ENCODE measurements around the gene GNPDA1. TPM values are rescaled to one million over a fixed set of nuclear protein-coding genes. Genes with fewer than 3 reads are reported as not detected.

Gene GNPDA1
- total and polyA plus RNA-seq, 9 of the 15 experiments (the other 6 are each of a cell fraction or from before 2014, with no cell fraction given): 14.1 to 145 (median 52.2) TPM

DNA sequence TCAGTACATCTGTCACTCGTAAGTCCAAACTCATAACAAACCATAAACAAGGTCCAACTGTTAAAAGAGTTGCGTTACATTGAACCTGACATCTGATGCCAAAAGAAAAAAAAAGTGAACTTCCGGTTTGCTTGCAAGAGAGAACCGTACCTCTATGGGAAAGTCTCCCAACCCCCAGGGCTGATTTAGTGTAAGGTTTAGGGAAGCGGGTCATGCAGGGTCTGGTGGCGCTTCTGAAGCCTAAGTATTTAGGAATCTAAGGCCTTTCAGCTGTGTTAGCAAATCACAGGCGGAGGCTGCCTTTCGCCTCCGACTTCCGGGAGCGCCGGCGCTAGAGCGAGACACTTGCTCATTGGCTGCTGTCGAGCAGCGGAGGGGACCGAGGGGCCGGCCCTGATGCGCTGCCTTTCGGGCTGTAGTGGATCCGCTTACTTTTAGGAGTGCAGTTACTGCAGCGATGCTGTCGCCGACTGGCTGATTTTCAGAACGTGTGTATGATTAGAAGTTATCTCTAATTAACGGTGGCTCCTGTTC lies 12.0 kb upstream of the GNPDA1 start (continued):
- TF ChIP-seq POLR2B (IDR thresholded peaks at IDR 0.05; ENCODE audit: low read depth, partially characterized antibody) (peak; percentile 63), NFRKB (IDR thresholded peaks at IDR 0.05; ENCODE audit: low read depth) (peak; percentile 66; the same call in 1 of the 2 replicates), CXXC5 (CRISPR knock-in tag; IDR thresholded peaks at IDR 0.05) (peak; percentile 89), GABPA (tag; conservative IDR thresholded peaks at IDR 0.05; ENCODE audit: low read depth) (peak; percentile 93), POLR2H (tag; IDR thresholded peaks at IDR 0.05; ENCODE audit: low read depth) (peak; percentile 78), BRD4 (IDR thresholded peaks at IDR 0.05) (0 out of 2 replicates have a peak, but pooled peaks have one; percentile 54), ATF1 (CRISPR knock-in tag; IDR thresholded peaks at IDR 0.05) (no peak), ATF1 (tag; IDR thresholded peaks at IDR 0.05) (peak; percentile 80), TAF1 (IDR thresholded peaks at IDR 0.05; ENCODE audit: control insufficient read depth, extremely low read depth, insufficient read depth, low read length, severe bottlenecking) (peak; percentile 62), NR2C1 (IDR thresholded peaks at IDR 0.05) (no peak), NR2C1 (tag; IDR thresholded peaks at IDR 0.05) (no peak), PHF8 (IDR thresholded peaks at IDR 0.05; ENCODE audit: borderline replicate concordance, low read length) (peak; percentile 59), RFX5 (IDR thresholded peaks at IDR 0.05; ENCODE audit: low read depth, low read length) (no peak)
- TF ChIP-seq, protein P1, sequence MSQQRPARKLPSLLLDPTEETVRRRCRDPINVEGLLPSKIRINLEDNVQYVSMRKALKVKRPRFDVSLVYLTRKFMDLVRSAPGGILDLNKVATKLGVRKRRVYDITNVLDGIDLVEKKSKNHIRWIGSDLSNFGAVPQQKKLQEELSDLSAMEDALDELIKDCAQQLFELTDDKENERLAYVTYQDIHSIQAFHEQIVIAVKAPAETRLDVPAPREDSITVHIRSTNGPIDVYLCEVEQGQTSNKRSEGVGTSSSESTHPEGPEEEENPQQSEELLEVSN (IDR thresholded peaks at IDR 0.05; ENCODE audit: borderline replicate concordance in 1 of 2, extremely low read depth in 1 of 2, insufficient read depth in 1 of 2, insufficient read length in 1 of 2, low read depth in 1 of 2, low read length in 1 of 2, poor library complexity in 1 of 2, severe bottlenecking in 1 of 2): peak in 1 of 2 experiments; percentile 31
- TF ChIP-seq, protein P2, sequence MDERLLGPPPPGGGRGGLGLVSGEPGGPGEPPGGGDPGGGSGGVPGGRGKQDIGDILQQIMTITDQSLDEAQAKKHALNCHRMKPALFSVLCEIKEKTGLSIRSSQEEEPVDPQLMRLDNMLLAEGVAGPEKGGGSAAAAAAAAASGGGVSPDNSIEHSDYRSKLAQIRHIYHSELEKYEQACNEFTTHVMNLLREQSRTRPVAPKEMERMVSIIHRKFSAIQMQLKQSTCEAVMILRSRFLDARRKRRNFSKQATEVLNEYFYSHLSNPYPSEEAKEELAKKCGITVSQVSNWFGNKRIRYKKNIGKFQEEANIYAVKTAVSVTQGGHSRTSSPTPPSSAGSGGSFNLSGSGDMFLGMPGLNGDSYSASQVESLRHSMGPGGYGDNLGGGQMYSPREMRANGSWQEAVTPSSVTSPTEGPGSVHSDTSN (CRISPR knock-in tag; IDR thresholded peaks at IDR 0.05; ENCODE audit: low read depth): no peak
- TF ChIP-seq, protein P2 (tag; conservative IDR thresholded peaks at IDR 0.05; ENCODE audit: low read depth): peak; percentile 67
- TF ChIP-seq, protein P3, sequence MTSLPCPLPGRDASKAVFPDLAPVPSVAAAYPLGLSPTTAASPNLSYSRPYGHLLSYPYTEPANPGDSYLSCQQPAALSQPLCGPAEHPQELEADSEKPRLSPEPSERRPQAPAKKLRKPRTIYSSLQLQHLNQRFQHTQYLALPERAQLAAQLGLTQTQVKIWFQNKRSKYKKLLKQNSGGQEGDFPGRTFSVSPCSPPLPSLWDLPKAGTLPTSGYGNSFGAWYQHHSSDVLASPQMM (CRISPR knock-in tag; IDR thresholded peaks at IDR 0.05): no peak
- TF ChIP-seq, protein P4, sequence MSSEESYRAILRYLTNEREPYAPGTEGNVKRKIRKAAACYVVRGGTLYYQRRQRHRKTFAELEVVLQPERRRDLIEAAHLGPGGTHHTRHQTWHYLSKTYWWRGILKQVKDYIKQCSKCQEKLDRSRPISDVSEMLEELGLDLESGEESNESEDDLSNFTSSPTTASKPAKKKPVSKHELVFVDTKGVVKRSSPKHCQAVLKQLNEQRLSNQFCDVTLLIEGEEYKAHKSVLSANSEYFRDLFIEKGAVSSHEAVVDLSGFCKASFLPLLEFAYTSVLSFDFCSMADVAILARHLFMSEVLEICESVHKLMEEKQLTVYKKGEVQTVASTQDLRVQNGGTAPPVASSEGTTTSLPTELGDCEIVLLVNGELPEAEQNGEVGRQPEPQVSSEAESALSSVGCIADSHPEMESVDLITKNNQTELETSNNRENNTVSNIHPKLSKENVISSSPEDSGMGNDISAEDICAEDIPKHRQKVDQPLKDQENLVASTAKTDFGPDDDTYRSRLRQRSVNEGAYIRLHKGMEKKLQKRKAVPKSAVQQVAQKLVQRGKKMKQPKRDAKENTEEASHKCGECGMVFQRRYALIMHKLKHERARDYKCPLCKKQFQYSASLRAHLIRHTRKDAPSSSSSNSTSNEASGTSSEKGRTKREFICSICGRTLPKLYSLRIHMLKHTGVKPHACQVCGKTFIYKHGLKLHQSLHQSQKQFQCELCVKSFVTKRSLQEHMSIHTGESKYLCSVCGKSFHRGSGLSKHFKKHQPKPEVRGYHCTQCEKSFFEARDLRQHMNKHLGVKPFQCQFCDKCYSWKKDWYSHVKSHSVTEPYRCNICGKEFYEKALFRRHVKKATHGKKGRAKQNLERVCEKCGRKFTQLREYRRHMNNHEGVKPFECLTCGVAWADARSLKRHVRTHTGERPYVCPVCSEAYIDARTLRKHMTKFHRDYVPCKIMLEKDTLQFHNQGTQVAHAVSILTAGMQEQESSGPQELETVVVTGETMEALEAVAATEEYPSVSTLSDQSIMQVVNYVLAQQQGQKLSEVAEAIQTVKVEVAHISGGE (CRISPR knock-in tag; IDR thresholded peaks at IDR 0.05): peak in 1 of 3 experiments; percentile 55; a peak in 1 of 6 replicates
